GM21390 (cell line): ENCODE measurements around the gene FBN2.
"Not testable (repeated sequence)": the region's sequence is repeated elsewhere in the genome, so short reads cannot be mapped to it uniquely, and the experiment has no call there.

Source experiments
- ATAC-seq: cut with Tn5 transposase; IDR thresholded peaks from one replicate; pipeline ENCODE4 v1.9.1; 2021; ENCODE audit not compliant: unreplicated experiment

Gene FBN2

GRCh38 chr5:128480158-128480557 lies 57.9 kb downstream of the FBN2 start:
- no peak for ATAC-seq

DNA sequence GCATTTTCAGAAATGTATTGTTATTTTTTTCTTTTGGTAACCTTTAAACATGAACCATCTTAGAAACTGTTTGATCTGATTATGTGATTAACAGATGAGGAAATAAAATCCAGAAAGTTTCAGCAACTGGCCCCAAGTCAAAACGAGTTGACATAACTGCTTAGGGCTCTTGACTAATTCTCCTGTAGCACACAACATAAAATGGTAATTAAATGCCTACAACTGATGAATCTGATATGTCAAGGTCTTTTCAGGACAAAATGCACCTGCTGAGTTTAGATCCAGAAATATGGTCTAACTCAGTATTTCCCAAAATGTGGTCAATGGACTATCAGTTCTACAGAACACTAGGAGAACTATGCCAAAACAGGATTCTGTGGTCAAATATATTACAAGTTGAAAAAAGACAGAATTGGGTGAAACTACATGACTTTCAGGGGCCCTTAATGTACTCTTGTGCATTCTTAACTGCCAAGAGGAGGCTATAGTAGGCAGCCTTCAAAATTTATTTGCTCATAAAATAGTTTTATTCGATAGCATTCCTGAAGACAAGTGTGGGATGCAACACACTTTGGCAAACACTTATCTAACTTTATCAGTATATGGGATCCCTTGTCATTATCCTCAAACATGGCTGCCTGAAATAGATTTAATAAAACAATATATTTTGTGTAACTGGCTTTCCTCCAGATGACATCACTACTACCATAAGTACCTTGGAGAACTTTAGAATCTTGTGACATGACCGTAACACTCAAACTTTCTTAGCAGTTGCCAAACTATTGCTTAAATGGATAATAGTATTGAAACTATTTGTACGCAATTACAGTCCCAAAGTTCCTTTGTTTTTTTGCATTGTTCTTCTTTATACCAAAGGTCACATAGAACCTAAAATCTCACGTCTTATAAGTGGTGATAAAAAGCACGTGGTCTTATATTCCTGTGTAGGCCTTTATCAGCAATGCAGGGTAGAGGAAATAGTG lies 59.4 kb downstream of the FBN2 start:
- no peak for ATAC-seq

DNA sequence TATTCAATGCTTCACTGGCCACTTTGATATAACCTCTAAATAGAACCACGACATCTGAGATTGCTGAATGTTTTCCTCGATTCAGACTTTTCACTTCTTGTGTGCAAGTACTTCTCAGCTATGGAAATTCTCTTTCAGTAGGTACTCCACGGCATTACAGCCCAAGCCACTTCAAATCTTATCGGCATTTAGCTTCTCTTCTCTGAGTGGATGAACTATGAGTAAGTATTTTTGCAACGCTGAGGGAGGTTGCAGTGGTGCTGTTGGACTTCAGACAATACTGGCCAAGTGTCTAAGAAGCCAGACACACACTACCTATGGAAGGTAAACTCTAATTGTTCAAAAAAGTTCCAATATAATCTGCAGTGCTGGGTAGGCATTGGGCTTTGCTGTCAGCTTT lies 60.1 kb downstream of the FBN2 start:
- no peak for ATAC-seq

GRCh38 chr5:128475693-128476092 lies 62.4 kb downstream of the FBN2 start:
- no peak for ATAC-seq

DNA sequence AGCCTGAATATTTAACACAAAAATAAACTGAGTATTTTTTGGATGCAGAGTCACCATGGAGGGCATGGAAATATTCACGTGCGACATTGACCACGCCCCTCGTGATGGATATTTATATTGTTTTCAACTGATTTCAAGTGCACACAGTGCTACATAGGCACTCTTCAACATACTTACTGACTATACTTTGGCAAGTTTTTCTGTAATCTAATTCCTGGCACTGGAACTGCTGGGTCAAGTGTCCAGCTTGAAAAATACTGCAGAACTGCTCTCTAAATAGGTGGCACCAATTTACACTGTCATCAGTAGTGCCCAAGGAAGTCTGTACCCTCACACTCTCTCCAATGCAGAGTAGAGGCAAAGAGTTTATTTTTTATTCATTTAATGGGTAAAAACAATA lies 65.1 kb downstream of the FBN2 start:
- ATAC-seq: no peak

DNA sequence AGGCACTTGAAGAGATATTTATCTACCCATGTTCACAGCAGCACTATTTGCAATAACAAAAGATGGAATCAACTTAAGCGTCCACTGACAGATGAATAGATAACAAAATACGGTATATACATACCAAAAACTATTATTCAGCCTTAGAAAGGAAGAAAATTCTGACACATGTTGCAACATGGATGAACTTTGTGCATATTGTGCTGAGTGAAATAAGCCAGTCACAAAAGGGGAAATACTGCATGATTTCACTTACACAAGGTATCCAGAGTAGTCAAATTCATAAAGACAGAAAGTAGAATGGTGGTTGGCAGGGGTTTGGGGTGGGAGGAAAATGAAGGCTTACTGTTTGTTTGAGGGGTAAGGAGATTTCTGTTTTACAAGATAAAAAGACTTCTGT lies 66.0 kb downstream of the FBN2 start:
- no peak for ATAC-seq

DNA sequence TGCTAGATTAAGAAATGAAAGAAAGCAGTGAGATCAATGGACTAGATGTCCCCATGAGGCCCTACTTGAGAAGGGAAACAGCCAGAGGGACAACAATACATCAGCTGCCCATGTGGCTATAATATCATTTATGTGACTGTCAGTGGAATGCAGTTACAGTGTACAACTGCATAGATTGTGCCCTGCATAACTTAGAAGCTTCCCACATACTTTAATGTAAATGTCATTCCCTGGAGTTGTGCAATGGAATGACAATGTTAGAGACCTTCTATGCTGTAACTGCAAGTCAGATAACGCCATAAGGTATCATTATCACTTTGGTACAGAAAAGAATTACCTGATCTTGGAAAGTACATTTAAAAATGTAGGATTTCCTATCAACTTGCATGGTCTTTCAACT lies 67.4 kb downstream of the FBN2 start:
- ATAC-seq: no peak

GRCh38 chr5:128469912-128470311 lies 68.1 kb downstream of the FBN2 start:
- no peak for ATAC-seq

DNA sequence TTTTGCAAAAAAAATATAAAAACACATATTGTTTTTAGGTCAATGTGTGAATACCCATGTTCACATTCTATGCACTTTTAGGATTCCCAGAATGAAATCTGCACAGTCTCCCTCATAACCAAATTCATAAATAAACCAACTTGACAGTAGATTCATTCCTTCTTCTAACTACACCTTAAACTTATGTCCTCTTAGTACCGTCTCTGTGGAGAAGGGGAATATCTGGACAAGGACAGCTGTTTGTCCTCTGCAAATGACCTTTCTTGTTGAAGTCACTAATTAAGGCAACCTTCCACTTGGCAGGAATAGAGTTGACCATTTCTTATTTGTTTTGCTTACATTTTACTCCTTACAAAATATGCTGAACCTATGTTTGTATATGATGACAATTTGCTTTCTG lies 71.1 kb downstream of the FBN2 start:
- ATAC-seq: no peak

- ATAC-seq: no peak
These were observed 71.5 kb downstream of the FBN2 start for GRCh38 chr5:128466554-128466953.

- ATAC-seq: no peak
These were observed 73.4 kb downstream of the FBN2 start for GRCh38 chr5:128464596-128464995.

DNA sequence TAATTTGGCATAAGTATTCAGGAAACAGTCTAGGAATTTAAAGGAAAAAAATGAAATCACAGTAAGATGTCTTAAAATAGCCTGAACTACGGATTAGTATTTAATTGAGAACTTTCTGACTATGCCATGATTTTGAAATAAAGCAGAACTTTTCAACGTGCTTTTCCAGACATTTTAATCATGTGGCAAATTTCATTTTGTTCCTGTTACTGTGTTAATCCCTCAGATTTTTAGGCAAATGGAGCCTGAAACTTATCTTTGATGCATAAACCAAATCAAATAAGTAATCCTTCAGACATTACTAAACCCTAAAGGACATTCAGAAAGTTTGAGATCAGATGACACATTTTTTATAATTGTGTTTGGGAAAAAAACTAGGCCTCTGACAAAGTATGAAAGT lies 75.7 kb downstream of the FBN2 start:
- no peak for ATAC-seq

DNA sequence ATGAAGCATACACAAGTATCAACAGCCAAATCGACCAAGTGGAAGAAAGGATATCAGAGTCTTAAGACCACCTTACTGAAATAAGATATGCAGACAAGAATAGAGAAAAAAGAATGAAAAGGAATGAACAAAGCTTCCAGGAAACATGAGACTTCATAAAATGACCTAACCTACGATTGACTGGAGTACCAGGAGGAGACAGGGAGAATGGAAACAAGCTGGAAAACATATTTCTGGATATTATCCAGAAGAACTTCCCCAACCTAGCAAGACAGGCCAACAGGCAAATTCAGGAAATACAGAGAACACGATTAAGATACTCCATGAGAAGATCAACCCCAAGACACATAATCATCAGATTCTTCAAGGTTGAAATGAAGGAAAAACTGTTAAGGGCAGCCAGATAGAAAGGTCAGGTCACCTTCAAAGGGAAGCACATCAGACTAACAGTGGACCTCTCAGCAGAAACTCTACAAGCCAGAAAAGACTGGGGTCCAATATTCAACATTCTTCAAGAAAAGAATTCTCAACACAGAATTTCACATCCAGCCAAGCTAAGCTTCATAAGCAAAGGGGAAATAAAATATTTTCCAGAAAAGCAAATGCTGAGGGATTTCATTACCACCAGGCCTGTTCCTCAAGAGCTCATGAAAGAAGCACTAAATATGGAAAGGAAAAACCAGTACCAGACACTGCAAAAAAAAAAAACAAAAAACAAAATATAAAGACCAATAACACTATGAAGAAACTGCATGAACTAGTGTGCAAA lies 80.7 kb downstream of the FBN2 start:
- ATAC-seq: not testable (repeated sequence)

GRCh38 chr5:128455841-128456361 lies 82.1 kb downstream of the FBN2 start:
- ATAC-seq: no peak

- ATAC-seq: no peak
These were observed 84.9 kb downstream of the FBN2 start for GRCh38 chr5:128453121-128453520.

GRCh38 chr5:128447224-128447623 lies 90.8 kb downstream of the FBN2 start:
- ATAC-seq: not testable (repeated sequence)

DNA sequence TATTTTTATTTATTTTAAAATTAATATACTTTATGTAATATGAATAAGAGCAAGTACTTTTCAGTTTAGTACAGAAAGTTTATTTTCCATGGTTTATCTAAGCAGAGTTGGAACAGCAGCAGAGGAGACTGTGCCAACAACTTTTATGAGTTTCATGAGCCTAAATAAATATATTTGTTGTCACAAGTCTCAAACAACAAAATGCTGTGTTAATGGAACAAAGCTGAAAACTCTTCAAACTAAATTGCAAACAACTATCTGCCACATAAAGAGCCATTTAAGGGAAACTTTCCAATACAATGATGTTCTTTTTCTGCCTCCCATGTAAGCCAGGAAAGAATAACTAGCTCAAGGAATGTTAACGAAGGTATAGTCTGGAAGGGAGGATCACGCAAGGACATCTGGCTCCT lies 96.1 kb downstream of the FBN2 start:
- no peak for ATAC-seq

DNA sequence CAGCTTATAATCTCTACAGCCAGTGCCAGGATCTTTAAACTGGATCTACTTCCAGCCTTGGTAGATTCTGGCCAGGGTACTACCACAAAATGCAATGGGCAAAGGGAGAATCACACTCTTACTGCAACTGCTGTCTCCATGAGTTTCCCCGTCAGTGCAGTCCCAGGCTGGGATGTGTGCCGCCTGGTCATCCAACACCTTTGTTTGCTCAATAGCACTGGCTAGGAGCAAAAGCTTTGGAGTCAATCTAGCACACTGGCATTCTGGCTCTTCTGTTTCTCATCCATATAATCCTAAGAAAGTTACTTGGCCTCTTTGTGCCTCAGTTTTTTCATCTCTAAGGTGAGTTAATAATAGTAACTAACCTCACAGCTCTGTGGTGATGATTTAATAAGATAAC lies 96.9 kb downstream of the FBN2 start:
- no peak for ATAC-seq

- ATAC-seq: no peak
These were observed 101.3 kb downstream of the FBN2 start for GRCh38 chr5:128436749-128437188.

DNA sequence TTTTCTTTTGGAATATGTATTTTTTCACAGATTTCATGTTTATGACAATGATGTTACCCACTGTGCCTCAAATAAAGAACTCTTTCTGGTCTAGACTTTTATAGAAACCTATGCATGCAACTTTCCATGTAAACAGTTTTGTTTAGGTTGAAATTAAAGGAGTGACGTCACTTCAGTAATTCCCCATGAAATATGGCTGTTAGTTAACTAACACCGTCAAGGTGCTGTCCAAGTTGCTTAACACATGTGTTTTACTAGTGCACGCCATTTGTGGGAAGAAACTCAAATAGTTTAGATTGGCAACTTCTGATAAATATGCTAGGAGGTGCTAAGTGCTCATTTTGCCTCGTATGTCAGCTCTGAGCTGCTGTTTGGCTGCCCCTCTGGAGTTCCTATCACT lies 102.2 kb downstream of the FBN2 start:
- ATAC-seq: no peak

GRCh38 chr5:128434993-128435392 lies 103.1 kb downstream of the FBN2 start:
- ATAC-seq: no peak
